ENCODE data around the gene FAM185A. TPM values are rescaled to one million over a fixed set of nuclear protein-coding genes. Genes with fewer than 3 reads are reported as not detected.
"Not testable (repeated sequence)": the region's sequence is repeated elsewhere in the genome, so short reads cannot be mapped to it uniquely, and the experiment has no call there.

Gene FAM185A
- polyA plus RNA-seq, 2 of the 4 experiments (the other 2 are of a cell fraction), result 7.5 to 9.1 TPM

GRCh38 chr7:102769657-102770192 is 20.9 kb downstream of the FAM185A start:
- H3K4me1 ChIP-seq; H3K4me3 ChIP-seq; POLR2A ChIA-PET; DNase-seq (ENCODE audit: low read depth in 1 of 2, low spot score in 1 of 2); CTCF ChIA-PET; H3K9me3 ChIP-seq; H3K27ac ChIP-seq; ATAC-seq; H3K4me2 ChIP-seq; FAIRE-seq: not testable (repeated sequence)
- 81% methylated on average over 1 of the region's 3 CpGs for WGBS (ENCODE audit: missing lambda C conversion rate)

- POLR2A ChIA-PET; H3K4me2 ChIP-seq; FAIRE-seq; DNase-seq (ENCODE audit: low read depth in 1 of 2, low spot score in 1 of 2); H3K4me3 ChIP-seq; H3K4me1 ChIP-seq; H3K9me3 ChIP-seq; H3K27ac ChIP-seq; ATAC-seq; CTCF ChIA-PET: not testable (repeated sequence)
- 93% methylated on average over 3 of the region's 3 CpGs for WGBS (ENCODE audit: missing lambda C conversion rate)
These were observed 21.7 kb downstream of the FAM185A start for GRCh38 chr7:102770467-102770866.

- DNase-seq (ENCODE audit: low read depth in 1 of 2, low spot score in 1 of 2); H3K27ac ChIP-seq; H3K9me3 ChIP-seq; ATAC-seq; H3K4me1 ChIP-seq; H3K4me3 ChIP-seq; FAIRE-seq; POLR2A ChIA-PET; CTCF ChIA-PET; H3K4me2 ChIP-seq: not testable (repeated sequence)
These were observed 27.4 kb downstream of the FAM185A start for GRCh38 chr7:102776217-102776616.

GRCh38 chr7:102778663-102779062 is 29.9 kb downstream of the FAM185A start:
- H3K9me3 ChIP-seq; POLR2A ChIA-PET; FAIRE-seq; H3K27ac ChIP-seq; H3K4me2 ChIP-seq; ATAC-seq; CTCF ChIA-PET; DNase-seq (ENCODE audit: low read depth in 1 of 2, low spot score in 1 of 2); H3K4me1 ChIP-seq; H3K4me3 ChIP-seq: not testable (repeated sequence)
- 90% methylated on average over 3 of the region's 3 CpGs for WGBS (ENCODE audit: missing lambda C conversion rate)

- POLR2A ChIA-PET; ATAC-seq; DNase-seq (ENCODE audit: low read depth in 1 of 2, low spot score in 1 of 2); H3K27ac ChIP-seq; H3K4me2 ChIP-seq; H3K4me3 ChIP-seq; H3K4me1 ChIP-seq; H3K9me3 ChIP-seq; FAIRE-seq: not testable (repeated sequence)
- CTCF ChIA-PET, result interaction anchor here (1.7 kb wide), 1 partner anchor 281 kb away, joined by 7 read pairs; no protein-coding TSS in a partner anchor
- 97% methylated on average over 10 of the region's 10 CpGs for WGBS (ENCODE audit: missing lambda C conversion rate)
These were observed 32.1 kb downstream of the FAM185A start for GRCh38 chr7:102780926-102781325.

GRCh38 chr7:102788770-102789169 is 40.0 kb downstream of the FAM185A start:
- FAIRE-seq; H3K9me3 ChIP-seq; H3K27ac ChIP-seq; H3K4me1 ChIP-seq; POLR2A ChIA-PET; CTCF ChIA-PET; DNase-seq (ENCODE audit: low read depth in 1 of 2, low spot score in 1 of 2); ATAC-seq; H3K4me2 ChIP-seq; H3K4me3 ChIP-seq: not testable (repeated sequence)
- 95% methylated on average over 2 of the region's 2 CpGs for WGBS (ENCODE audit: missing lambda C conversion rate)

- H3K4me2 ChIP-seq, result peak overlapping the region; percentile 42
- peak; percentile 72 for FAIRE-seq
- TF ChIP-seq MAFK (IDR thresholded peaks at IDR 0.05; ENCODE audit: partially characterized antibody), result peak; percentile 64
- H3K4me1 ChIP-seq; POLR2A ChIA-PET; H3K4me3 ChIP-seq; CTCF ChIA-PET; DNase-seq (ENCODE audit: low read depth in 1 of 2, low spot score in 1 of 2); H3K9me3 ChIP-seq; H3K27ac ChIP-seq: not testable (repeated sequence)
- WGBS (ENCODE audit: missing lambda C conversion rate), result 28% methylated on average over 4 of the region's 4 CpGs
- ATAC-seq, result peak; percentile 78 to 86
These were observed 41.7 kb downstream of the FAM185A start for GRCh38 chr7:102790364-102791100.

GRCh38 chr7:102791367-102791766 is 42.6 kb downstream of the FAM185A start:
- not testable (repeated sequence) for H3K27ac ChIP-seq, ATAC-seq

GRCh38 chr7:102791831-102792230 is 43.0 kb downstream of the FAM185A start:
- ATAC-seq; FAIRE-seq; DNase-seq (ENCODE audit: low read depth in 1 of 2, low spot score in 1 of 2); H3K4me2 ChIP-seq; H3K4me1 ChIP-seq; CTCF ChIA-PET; H3K4me3 ChIP-seq; H3K9me3 ChIP-seq; POLR2A ChIA-PET; H3K27ac ChIP-seq: not testable (repeated sequence)

More at GRCh38 chr7:102791367-102791766, 42.6 kb downstream of the FAM185A start:
- POLR2A ChIA-PET; CTCF ChIA-PET; FAIRE-seq; DNase-seq (ENCODE audit: low read depth in 1 of 2, low spot score in 1 of 2); H3K9me3 ChIP-seq; H3K4me2 ChIP-seq; H3K4me1 ChIP-seq; H3K4me3 ChIP-seq: not testable (repeated sequence)
- 90% methylated on average over 5 of the region's 5 CpGs for WGBS (ENCODE audit: missing lambda C conversion rate)

- POLR2A ChIA-PET; H3K4me2 ChIP-seq; H3K9me3 ChIP-seq; ATAC-seq; H3K27ac ChIP-seq; H3K4me1 ChIP-seq; H3K4me3 ChIP-seq; FAIRE-seq; DNase-seq (ENCODE audit: low read depth in 1 of 2, low spot score in 1 of 2): not testable (repeated sequence)
- CTCF ChIA-PET, result interaction anchor here (0.6 kb wide), 1 partner anchor 260 kb away, joined by 4 read pairs; no protein-coding TSS in a partner anchor
- WGBS (ENCODE audit: missing lambda C conversion rate), result 87% methylated on average over 1 of the region's 1 CpG
These were observed 45.8 kb downstream of the FAM185A start for GRCh38 chr7:102794567-102794966.

- H3K4me2 ChIP-seq; ATAC-seq; POLR2A ChIA-PET; H3K9me3 ChIP-seq; CTCF ChIA-PET; DNase-seq (ENCODE audit: low read depth in 1 of 2, low spot score in 1 of 2); FAIRE-seq; H3K27ac ChIP-seq; H3K4me3 ChIP-seq; H3K4me1 ChIP-seq: not testable (repeated sequence)
- WGBS (ENCODE audit: missing lambda C conversion rate), result 94% methylated on average over 3 of the region's 6 CpGs
These were observed 47.3 kb downstream of the FAM185A start for GRCh38 chr7:102795987-102796595.

Data from A549 (cell line).